ENCODE results near the gene ITGB2. TPM values are rescaled to one million over a fixed set of nuclear protein-coding genes. Genes with fewer than 3 reads are reported as not detected.

Gene ITGB2
- total and polyA plus RNA-seq, 2 donors (not counting 1 experiment from before 2014, with no cell fraction given) = 0.05 TPM; not detected in 1

GRCh38 chr21:44890961-44891541, 29.6 kb downstream of the ITGB2 start:
- no peak overlapping the region for H3K4me2 ChIP-seq (ENCODE audit: extremely low read depth, insufficient read depth, low read length)
- peaks cover 12% of the 10 kb centered on the region for H3K27me3 ChIP-seq (ENCODE audit: control insufficient read depth, insufficient read depth, low read length)
- no peak for TF ChIP-seq EZH2 (IDR thresholded peaks at IDR 0.05; ENCODE audit: low read length, missing control alignments)
- TF ChIP-seq CTCF (conservative IDR thresholded peaks at IDR 0.05 in 1 of 2, IDR thresholded peaks at IDR 0.05 in 1 of 2; ENCODE audit: low read depth in 1 of 2, low read length in 2 of 2) = no peak
- no peak overlapping the region for H3K27ac ChIP-seq (ENCODE audit: insufficient read depth, low read length)
- H2AFZ ChIP-seq (ENCODE audit: low read length) = no peak overlapping the region
- DNase-seq (ENCODE audit: low read depth in 2 of 2) = no peak
- H4K20me1 ChIP-seq (ENCODE audit: control insufficient read depth, extremely low read depth, insufficient read depth, low read length) = no peaks in the 10 kb centered on the region
- no peak overlapping the region for H3K4me3 ChIP-seq (replicated peaks in 1 of 4; ENCODE audit: control extremely low read depth in 1 of 4, insufficient read depth in 1 of 4, low read depth in 3 of 4, low read length in 4 of 4)
- H3K79me2 ChIP-seq (ENCODE audit: control insufficient read depth, insufficient read depth, low read length) = no peaks in the 10 kb centered on the region
- H3K9me3 ChIP-seq (ENCODE audit: control insufficient read depth, insufficient read depth, low read depth, low read length) = no peaks in the 10 kb centered on the region
- no peaks in the 10 kb centered on the region for H3K4me1 ChIP-seq (ENCODE audit: control insufficient read depth, extremely low read depth, insufficient read depth, low read length)
- no peaks in the 10 kb centered on the region for H3K36me3 ChIP-seq (ENCODE audit: control insufficient read depth, insufficient read depth, low read length)
- no peak overlapping the region for H3K9ac ChIP-seq (ENCODE audit: insufficient read depth, low read length)

DNA sequence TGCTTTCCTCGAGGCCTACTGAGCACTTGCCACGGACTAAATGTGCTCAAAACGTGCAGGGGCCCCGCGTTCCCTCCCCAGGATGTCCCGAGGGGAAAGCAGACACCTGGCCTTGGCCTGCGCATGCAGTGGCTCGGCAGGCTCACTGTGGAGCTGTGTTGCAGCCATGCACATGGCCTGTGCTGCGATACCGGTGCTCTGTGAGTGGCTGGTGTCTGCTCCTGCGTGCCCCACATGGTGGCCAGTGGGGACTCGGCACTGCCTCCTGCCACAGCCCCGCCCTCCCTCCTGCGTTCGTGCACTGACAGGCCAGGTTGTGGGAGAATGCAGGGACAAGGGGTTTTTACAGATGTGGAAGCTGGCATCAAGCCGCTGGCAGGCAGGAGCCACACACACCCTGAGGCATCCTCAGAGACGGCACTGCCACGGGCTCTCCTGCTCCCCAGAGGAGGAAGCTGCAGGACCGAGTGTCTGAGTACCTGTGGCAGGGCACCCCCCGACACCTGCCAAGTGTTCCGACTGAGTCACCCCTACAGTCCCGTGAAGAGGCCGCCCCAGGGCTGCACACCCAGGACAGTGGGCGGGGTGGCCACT, 30.3 kb downstream of the ITGB2 start:
- H3K9me3 ChIP-seq (ENCODE audit: control insufficient read depth, insufficient read depth, low read depth, low read length) = no peaks in the 10 kb centered on the region
- TF ChIP-seq CTCF (conservative IDR thresholded peaks at IDR 0.05 in 1 of 2, IDR thresholded peaks at IDR 0.05 in 1 of 2; ENCODE audit: low read depth in 1 of 2, low read length in 2 of 2) (no peak), EZH2 (IDR thresholded peaks at IDR 0.05; ENCODE audit: low read length, missing control alignments) (no peak)
- no peak overlapping the region for H3K4me2 ChIP-seq (ENCODE audit: extremely low read depth, insufficient read depth, low read length)
- H3K36me3 ChIP-seq (ENCODE audit: control insufficient read depth, insufficient read depth, low read length) = no peaks in the 10 kb centered on the region
- no peak overlapping the region for H3K27ac ChIP-seq (ENCODE audit: insufficient read depth, low read length)
- peaks cover 12% of the 10 kb centered on the region for H3K27me3 ChIP-seq (ENCODE audit: control insufficient read depth, insufficient read depth, low read length)
- H3K4me3 ChIP-seq (replicated peaks in 1 of 4; ENCODE audit: control extremely low read depth in 1 of 4, insufficient read depth in 1 of 4, low read depth in 3 of 4, low read length in 4 of 4) = no peak overlapping the region
- H4K20me1 ChIP-seq (ENCODE audit: control insufficient read depth, extremely low read depth, insufficient read depth, low read length) = no peaks in the 10 kb centered on the region
- no peak for DNase-seq (ENCODE audit: low read depth in 2 of 2)
- H3K79me2 ChIP-seq (ENCODE audit: control insufficient read depth, insufficient read depth, low read length) = no peaks in the 10 kb centered on the region
- H3K4me1 ChIP-seq (ENCODE audit: control insufficient read depth, extremely low read depth, insufficient read depth, low read length) = no peaks in the 10 kb centered on the region
- H3K9ac ChIP-seq (ENCODE audit: insufficient read depth, low read length) = no peak overlapping the region
- no peak overlapping the region for H2AFZ ChIP-seq (ENCODE audit: low read length)

DNA sequence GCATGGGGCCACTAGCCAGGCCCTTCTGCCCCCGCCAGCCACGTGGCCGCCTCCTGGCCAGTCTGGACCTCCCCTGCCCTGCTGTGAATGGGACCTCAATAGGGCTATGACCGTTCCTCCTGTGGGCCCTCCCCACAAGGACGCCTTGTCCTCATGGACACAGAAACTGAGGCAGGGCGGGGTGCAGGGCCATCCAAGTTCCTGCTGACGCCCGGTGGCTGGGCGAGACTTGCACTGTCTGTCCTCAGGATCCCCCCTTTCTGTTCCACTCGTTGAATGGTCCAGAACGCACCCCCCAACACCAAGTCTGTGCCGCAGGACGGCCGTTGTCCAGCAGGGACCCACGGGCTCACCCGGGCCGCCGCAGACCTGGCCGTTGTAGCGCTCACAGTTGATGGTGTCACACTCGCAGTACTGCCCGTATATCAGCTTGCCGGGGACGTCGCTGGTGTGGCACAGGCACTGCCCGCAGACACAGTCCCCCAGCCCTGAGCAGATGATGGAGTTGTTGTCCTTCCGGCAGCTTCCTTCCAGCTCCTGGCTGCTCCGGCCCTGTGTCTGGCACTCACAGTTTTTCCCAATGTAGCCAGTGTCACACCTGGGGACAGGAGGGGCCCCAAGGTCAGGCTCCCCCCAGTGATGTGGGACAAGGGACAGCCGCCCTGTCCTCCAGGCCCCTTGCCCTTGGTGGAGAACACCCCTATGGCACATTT, 30.9 kb downstream of the ITGB2 start:
- no peaks in the 10 kb centered on the region for H3K36me3 ChIP-seq (ENCODE audit: control insufficient read depth, insufficient read depth, low read length)
- H3K4me2 ChIP-seq (ENCODE audit: extremely low read depth, insufficient read depth, low read length) = no peak overlapping the region
- no peak for TF ChIP-seq CTCF (conservative IDR thresholded peaks at IDR 0.05 in 1 of 2, IDR thresholded peaks at IDR 0.05 in 1 of 2; ENCODE audit: low read depth in 1 of 2, low read length in 2 of 2)
- no peak for TF ChIP-seq EZH2 (IDR thresholded peaks at IDR 0.05; ENCODE audit: low read length, missing control alignments)
- peaks cover 12% of the 10 kb centered on the region for H3K27me3 ChIP-seq (ENCODE audit: control insufficient read depth, insufficient read depth, low read length)
- no peak overlapping the region for H3K27ac ChIP-seq (ENCODE audit: insufficient read depth, low read length)
- H3K79me2 ChIP-seq (ENCODE audit: control insufficient read depth, insufficient read depth, low read length) = no peaks in the 10 kb centered on the region
- H3K9ac ChIP-seq (ENCODE audit: insufficient read depth, low read length) = no peak overlapping the region
- no peak overlapping the region for H3K4me3 ChIP-seq (replicated peaks in 1 of 4; ENCODE audit: control extremely low read depth in 1 of 4, insufficient read depth in 1 of 4, low read depth in 3 of 4, low read length in 4 of 4)
- H2AFZ ChIP-seq (ENCODE audit: low read length) = no peak overlapping the region
- no peaks in the 10 kb centered on the region for H4K20me1 ChIP-seq (ENCODE audit: control insufficient read depth, extremely low read depth, insufficient read depth, low read length)
- H3K9me3 ChIP-seq (ENCODE audit: control insufficient read depth, insufficient read depth, low read depth, low read length) = no peaks in the 10 kb centered on the region
- DNase-seq (ENCODE audit: low read depth in 2 of 2) = no peak
- no peaks in the 10 kb centered on the region for H3K4me1 ChIP-seq (ENCODE audit: control insufficient read depth, extremely low read depth, insufficient read depth, low read length)

Measured in fibroblast of lung (primary cell).